ENCODE results near the gene ZSWIM3. TPM values are rescaled to one million over a fixed set of nuclear protein-coding genes. Genes with fewer than 3 reads are reported as not detected.
A peak's percentile ranks its signal among the peaks of the same experiment; 100 is the strongest.

ZSWIM3 gene
- total and polyA plus RNA-seq, 8 donors: 0.46 to 2.2 (median 1.3) TPM

DNA sequence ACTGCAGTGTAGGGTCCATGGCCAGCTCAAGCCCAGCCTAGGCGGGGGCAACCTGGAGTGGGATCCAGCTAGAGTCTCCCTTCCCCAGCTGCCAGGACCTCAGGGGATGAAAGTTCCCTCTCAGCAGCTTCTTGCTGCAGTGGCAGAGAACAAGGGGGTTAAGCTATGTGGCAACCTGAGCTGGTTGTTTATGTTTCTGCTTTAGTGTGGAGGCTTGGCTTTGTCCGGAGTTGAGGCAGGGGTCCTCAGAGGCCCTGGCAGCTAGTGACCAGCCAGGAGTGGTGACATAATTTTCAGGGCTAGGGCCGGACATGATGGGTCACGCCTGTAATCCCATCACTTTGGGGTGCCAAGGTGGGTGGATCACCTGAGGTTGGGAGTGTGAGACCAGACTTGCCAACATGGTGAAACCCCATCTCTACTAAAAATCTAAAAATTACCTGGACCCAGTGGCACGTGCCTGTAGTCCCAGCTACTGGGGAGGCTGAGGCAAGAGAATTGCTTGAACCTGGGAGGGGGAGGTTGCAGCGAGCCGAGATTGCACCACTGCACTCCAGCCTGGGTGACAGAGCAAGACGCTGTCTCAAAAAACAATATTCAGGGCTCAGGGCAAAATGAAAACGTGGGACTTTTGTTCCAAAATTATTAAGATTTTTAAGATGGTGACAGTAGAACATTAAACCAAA, 68.5 kb downstream of the ZSWIM3 start:
- TF ChIP-seq, protein P1, sequence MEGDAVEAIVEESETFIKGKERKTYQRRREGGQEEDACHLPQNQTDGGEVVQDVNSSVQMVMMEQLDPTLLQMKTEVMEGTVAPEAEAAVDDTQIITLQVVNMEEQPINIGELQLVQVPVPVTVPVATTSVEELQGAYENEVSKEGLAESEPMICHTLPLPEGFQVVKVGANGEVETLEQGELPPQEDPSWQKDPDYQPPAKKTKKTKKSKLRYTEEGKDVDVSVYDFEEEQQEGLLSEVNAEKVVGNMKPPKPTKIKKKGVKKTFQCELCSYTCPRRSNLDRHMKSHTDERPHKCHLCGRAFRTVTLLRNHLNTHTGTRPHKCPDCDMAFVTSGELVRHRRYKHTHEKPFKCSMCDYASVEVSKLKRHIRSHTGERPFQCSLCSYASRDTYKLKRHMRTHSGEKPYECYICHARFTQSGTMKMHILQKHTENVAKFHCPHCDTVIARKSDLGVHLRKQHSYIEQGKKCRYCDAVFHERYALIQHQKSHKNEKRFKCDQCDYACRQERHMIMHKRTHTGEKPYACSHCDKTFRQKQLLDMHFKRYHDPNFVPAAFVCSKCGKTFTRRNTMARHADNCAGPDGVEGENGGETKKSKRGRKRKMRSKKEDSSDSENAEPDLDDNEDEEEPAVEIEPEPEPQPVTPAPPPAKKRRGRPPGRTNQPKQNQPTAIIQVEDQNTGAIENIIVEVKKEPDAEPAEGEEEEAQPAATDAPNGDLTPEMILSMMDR (IDR thresholded peaks at IDR 0.05): no peak
- 42 to 56% methylated on average over 9 of the region's 9 CpGs for WGBS, 2 donors
- DNase-seq (peak in 1 of 6 donors; percentile 18), ATAC-seq (no peak), FAIRE-seq (no peak)
- Histone ChIP-seq H3K27ac (no peak overlapping the region), H3K36me3 (no peaks in the 10 kb centered on the region), H3K4me3 (no peak overlapping the region), H3K4me1 (no peaks in the 10 kb centered on the region), H3K27me3 (no peaks in the 10 kb centered on the region), H3K9me3 (no peaks in the 10 kb centered on the region)
- intact Hi-C loops (cut with DNase I): no loop called here

DNA sequence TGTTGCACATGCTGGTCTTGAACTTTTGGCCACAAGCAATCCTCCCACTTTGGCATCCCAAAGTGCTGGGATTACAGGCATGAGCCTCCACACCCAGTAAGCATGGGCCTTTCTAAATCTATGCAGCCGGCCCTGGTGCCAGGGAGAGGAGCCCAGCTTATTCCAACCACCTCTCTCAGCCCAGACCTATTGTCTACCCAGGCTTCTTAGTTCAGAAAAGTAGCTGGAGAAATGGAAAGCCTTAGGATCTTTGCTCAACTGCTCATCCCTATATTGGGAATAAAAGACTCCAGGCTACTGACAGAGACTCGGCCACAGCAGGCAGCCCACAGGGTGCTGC, 69.3 kb downstream of the ZSWIM3 start:
- Histone ChIP-seq H3K4me3 (no peak overlapping the region), H3K4me1 (no peaks in the 10 kb centered on the region), H3K27ac (no peak overlapping the region), H3K9me3 (no peaks in the 10 kb centered on the region), H3K27me3 (no peaks in the 10 kb centered on the region), H3K36me3 (no peaks in the 10 kb centered on the region)
- intact Hi-C loops (cut with DNase I): no loop called here
- DNase-seq (no peak), FAIRE-seq (no peak), ATAC-seq (no peak)
- 56 to 62% methylated on average over 2 of the region's 2 CpGs for WGBS, 2 donors
- TF ChIP-seq, protein P1 (IDR thresholded peaks at IDR 0.05): no peak

DNA sequence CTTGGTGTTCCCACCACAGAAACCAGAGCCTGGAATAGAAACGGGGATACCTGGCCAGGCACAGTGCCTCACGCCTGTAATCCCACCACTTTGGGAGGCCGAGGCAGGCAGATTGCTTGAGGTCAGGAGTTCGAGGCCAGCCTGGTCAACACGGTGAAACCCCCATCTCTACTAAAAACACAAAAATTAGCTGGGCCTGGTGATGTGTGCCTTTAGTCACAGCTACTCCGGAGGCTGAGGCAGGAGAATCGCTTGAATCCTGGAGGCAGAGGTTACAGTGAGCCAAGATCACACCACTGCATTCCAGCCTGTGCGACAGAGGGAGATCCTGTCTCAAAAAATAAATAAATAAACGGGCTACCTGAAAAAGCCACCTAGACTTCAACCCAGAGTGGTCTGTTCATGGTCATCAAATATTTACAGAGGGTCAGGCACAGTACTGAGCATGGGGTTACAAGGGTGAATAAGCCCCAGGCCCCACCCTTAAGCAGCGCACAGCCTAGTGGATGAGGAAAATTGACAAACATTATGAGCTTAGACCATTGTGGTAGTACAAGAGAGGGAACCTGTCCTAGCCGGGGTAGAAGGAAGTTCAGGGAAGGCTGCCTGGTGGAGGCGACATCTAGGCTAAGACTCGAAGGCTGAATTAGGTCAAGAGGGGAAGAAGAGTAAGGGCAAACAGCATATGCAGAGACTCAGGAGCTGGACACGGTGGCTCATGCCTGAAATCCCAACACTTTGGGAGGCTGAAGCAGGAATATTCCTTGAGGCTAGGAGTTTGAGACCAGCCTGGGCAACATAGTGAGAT, 69.9 kb downstream of the ZSWIM3 start:
- ATAC-seq (no peak), FAIRE-seq (no peak)
- no peak overlapping the region for H3K27ac ChIP-seq

More for the DNA sequence above, 69.9 kb downstream of the ZSWIM3 start:
- no peaks in the 10 kb centered on the region for H3K9me3 ChIP-seq
- H3K4me1 ChIP-seq: no peaks in the 10 kb centered on the region
- DNase-seq: peak in 1 of 6 donors; percentile 9
- H3K4me3 ChIP-seq: no peak overlapping the region
- no peaks in the 10 kb centered on the region for H3K27me3 ChIP-seq
- no peaks in the 10 kb centered on the region for H3K36me3 ChIP-seq
- WGBS, 2 donors: 57 to 67% methylated on average over 14 of the region's 14 CpGs
- TF ChIP-seq, protein P1 (IDR thresholded peaks at IDR 0.05): no peak
- intact Hi-C loops (cut with DNase I): no loop called here

Other genes with a start within 250 kb of the ZSWIM3 start
- not detected for gene WFDC10A, start 227.9 kb upstream of the ZSWIM3 start, total RNA-seq
- gene WFDC10A, start 227.9 kb upstream of the ZSWIM3 start, polyA plus RNA-seq: not detected
- gene WFDC9, start 226.3 kb upstream of the ZSWIM3 start, total RNA-seq: not detected
- gene WFDC9, start 226.3 kb upstream of the ZSWIM3 start, polyA plus RNA-seq: not detected
- gene WFDC11, start 187.4 kb upstream of the ZSWIM3 start, total RNA-seq: not detected
- gene WFDC11, start 187.4 kb upstream of the ZSWIM3 start, polyA plus RNA-seq: not detected
- not detected for gene WFDC13, start 155.6 kb upstream of the ZSWIM3 start, total RNA-seq
- not detected for gene WFDC13, start 155.6 kb upstream of the ZSWIM3 start, polyA plus RNA-seq
- gene WFDC10B, start 152.6 kb upstream of the ZSWIM3 start, total RNA-seq: not detected
- gene WFDC10B, start 152.6 kb upstream of the ZSWIM3 start, polyA plus RNA-seq: not detected
- not detected for gene SPINT4, start 135.3 kb upstream of the ZSWIM3 start, total RNA-seq
- gene SPINT4, start 135.3 kb upstream of the ZSWIM3 start, polyA plus RNA-seq: not detected
- under 1 TPM in 4 of 6 donors, not detected in 2; 0.35 to 0.81 (median 0.48) TPM for gene WFDC3, start 65.7 kb upstream of the ZSWIM3 start, total RNA-seq
- 1 to 10 TPM in 1 of 2 donors, under 1 TPM in 1; 0.95 to 1.8 TPM for gene WFDC3, start 65.7 kb upstream of the ZSWIM3 start, polyA plus RNA-seq
- gene DNTTIP1, start 65.7 kb upstream of the ZSWIM3 start, total RNA-seq: 10 to 100 TPM in 3 of 6 donors, 1 to 10 TPM in 3; 7.4 to 15.3 (median 8.9) TPM
- 10 to 100 TPM; 15.5 to 22.0 TPM for gene DNTTIP1, start 65.7 kb upstream of the ZSWIM3 start, polyA plus RNA-seq
- gene UBE2C, start 45.0 kb upstream of the ZSWIM3 start, total RNA-seq: 1 to 10 TPM in 2 of 6 donors, under 1 TPM in 2, not detected in 2; 0.38 to 1.9 (median 1.4) TPM
- under 1 TPM; 0.31 to 0.61 TPM for gene UBE2C, start 45.0 kb upstream of the ZSWIM3 start, polyA plus RNA-seq
- gene TNNC2, start 30.3 kb upstream of the ZSWIM3 start, total RNA-seq: not detected
- gene TNNC2, start 30.3 kb upstream of the ZSWIM3 start, polyA plus RNA-seq: 1 to 10 TPM; 1.2 to 4.0 TPM
- gene SNX21, start 23.8 kb upstream of the ZSWIM3 start, total RNA-seq: 1 to 10 TPM; 4.6 to 8.9 (median 5.9) TPM
- 10 to 100 TPM; 11.3 to 22.6 TPM for gene SNX21, start 23.8 kb upstream of the ZSWIM3 start, polyA plus RNA-seq
- gene ACOT8, start 222 bp upstream of the ZSWIM3 start, total RNA-seq: 10 to 100 TPM in 2 of 6 donors, 1 to 10 TPM in 4; 7.0 to 14.0 (median 9.7) TPM
- gene ACOT8, start 222 bp upstream of the ZSWIM3 start, polyA plus RNA-seq: 10 to 100 TPM; 17.9 to 21.2 TPM
- 1 to 10 TPM; 2.9 to 6.0 (median 4.0) TPM for gene ZSWIM1, start 23.6 kb downstream of the ZSWIM3 start, total RNA-seq
- gene ZSWIM1, start 23.6 kb downstream of the ZSWIM3 start, polyA plus RNA-seq: 1 to 10 TPM; 2.4 to 3.1 TPM
- gene SPATA25, start 30.0 kb downstream of the ZSWIM3 start, total RNA-seq: 1 to 10 TPM in 1 of 6 donors, under 1 TPM in 5; 0.55 to 1.3 (median 0.84) TPM
- 1 to 10 TPM; 1.2 to 1.7 TPM for gene SPATA25, start 30.0 kb downstream of the ZSWIM3 start, polyA plus RNA-seq
- gene NEURL2, start 33.6 kb downstream of the ZSWIM3 start, total RNA-seq: 1 to 10 TPM; 1.6 to 3.8 (median 2.2) TPM
- gene NEURL2, start 33.6 kb downstream of the ZSWIM3 start, polyA plus RNA-seq: 1 to 10 TPM; 4.7 to 5.3 TPM
- 10 to 100 TPM; 27.6 to 97.8 (median 41.5) TPM for gene CTSA, start 33.7 kb downstream of the ZSWIM3 start, total RNA-seq
- gene CTSA, start 33.7 kb downstream of the ZSWIM3 start, polyA plus RNA-seq: 100 to 1,000 TPM in 1 of 2 donors, 10 to 100 TPM in 1; 89.3 to 103 TPM
- gene PLTP, start 54.5 kb downstream of the ZSWIM3 start, total RNA-seq: 100 to 1,000 TPM in 2 of 6 donors, 10 to 100 TPM in 4; 70.4 to 158 (median 95.1) TPM
- gene PLTP, start 54.5 kb downstream of the ZSWIM3 start, polyA plus RNA-seq: 10 to 100 TPM; 35.5 to 56.8 TPM
- gene PCIF1, start 77.1 kb downstream of the ZSWIM3 start, total RNA-seq: 10 to 100 TPM; 13.3 to 19.2 (median 17.7) TPM
- 10 to 100 TPM; 22.9 to 34.9 TPM for gene PCIF1, start 77.1 kb downstream of the ZSWIM3 start, polyA plus RNA-seq
- 10 to 100 TPM in 2 of 6 donors, 1 to 10 TPM in 4; 7.4 to 11.0 (median 7.5) TPM for gene ZNF335, start 114.6 kb downstream of the ZSWIM3 start, total RNA-seq
- 10 to 100 TPM; 24.4 to 27.4 TPM for gene ZNF335, start 114.6 kb downstream of the ZSWIM3 start, polyA plus RNA-seq
- 1 to 10 TPM in 1 of 6 donors, under 1 TPM in 4, not detected in 1; 0.19 to 1.3 (median 0.29) TPM for gene MMP9, start 151.3 kb downstream of the ZSWIM3 start, total RNA-seq
- gene MMP9, start 151.3 kb downstream of the ZSWIM3 start, polyA plus RNA-seq: under 1 TPM; 0.19 to 0.21 TPM
- 1 to 10 TPM in 4 of 6 donors, under 1 TPM in 2; 0.35 to 2.2 (median 1.3) TPM for gene SLC12A5, start 171.6 kb downstream of the ZSWIM3 start, total RNA-seq
- gene SLC12A5, start 171.6 kb downstream of the ZSWIM3 start, polyA plus RNA-seq: 10 to 100 TPM; 12.9 to 21.5 TPM
- gene NCOA5, start 232.3 kb downstream of the ZSWIM3 start, total RNA-seq: 10 to 100 TPM in 4 of 6 donors, 1 to 10 TPM in 2; 8.4 to 17.3 (median 12.0) TPM
- 10 to 100 TPM; 10.9 to 19.6 TPM for gene NCOA5, start 232.3 kb downstream of the ZSWIM3 start, polyA plus RNA-seq